CD4-positive, alpha-beta memory T cell (primary cell): ENCODE data around the gene CD37. TPM values are rescaled to one million over a fixed set of nuclear protein-coding genes. Genes with fewer than 3 reads are reported as not detected.

Source experiments
- CTCF ChIA-PET: fragments of 350-600 bp; sonication (Branson Sonifier 250); formaldehyde crosslinking; loops from one replicate; lab custom pipeline; 2021; ENCODE audit warnings: inconsistent platforms; ENCODE audit not compliant: partially characterized antibody; lab: Charles Lee
- POLR2A ChIA-PET: fragments of 350-600 bp; sonication (Branson Sonifier 250); formaldehyde crosslinking; loops from one replicate; lab custom pipeline; 2021; ENCODE audit not compliant: partially characterized antibody; lab: Charles Lee
- DNase-seq, 5 donors: peaks; one replicate each; pipeline versions ENCODE4 v3.0.0 to v3.0.0-alpha.2; 2020 to 2022; ENCODE audit warnings: mixed read lengths in 1 of 5
- H3K27ac ChIP-seq: one replicate; pipeline ENCODE4 v1.7.0; 2013; ENCODE audit warnings: low read depth, low read length
- H3K27me3 ChIP-seq: 2 replicates; pipeline ENCODE4 v1.7.0; 2013; ENCODE audit warnings: mild to moderate bottlenecking, low read length, moderate library complexity; ENCODE audit not compliant: insufficient read depth
- H3K36me3 ChIP-seq: 2 replicates; pipeline ENCODE4 v1.7.0; 2013; ENCODE audit warnings: mild to moderate bottlenecking, low read length, moderate library complexity; ENCODE audit not compliant: insufficient read depth
- H3K4me1 ChIP-seq: 2 replicates; pipeline ENCODE4 v1.7.0; 2013; ENCODE audit warnings: mild to moderate bottlenecking, low read length, moderate library complexity; ENCODE audit not compliant: insufficient read depth
- H3K4me3 ChIP-seq, 2 donors: one replicate each; pipeline ENCODE4 v1.7.0; 2013; ENCODE audit warnings: low read length in 2 of 2, mild to moderate bottlenecking in 1 of 2
- H3K9me3 ChIP-seq, 2 donors: one replicate each; pipeline ENCODE4 v1.7.0; 2013; ENCODE audit warnings: low read length in 2 of 2, control low read depth in 1 of 2; ENCODE audit not compliant: control insufficient read depth in 1 of 2
- H3K27ac Mint-ChIP-seq, 7 donors: one replicate each; pipeline ENCODE4 v1.8.0; 2020 to 2021; ENCODE audit warnings: mixed read lengths in 7 of 7, mild to moderate bottlenecking in 6 of 7, inconsistent platforms in 3 of 7, moderate library complexity in 3 of 7
- H3K27me3 Mint-ChIP-seq, 2 donors: one replicate each; pipeline ENCODE4 v1.8.0; 2020 to 2021; ENCODE audit warnings: mixed read lengths in 2 of 2
- H3K36me3 Mint-ChIP-seq, 2 donors: one replicate each; pipeline ENCODE4 v1.8.0; 2020 to 2021; ENCODE audit warnings: mixed read lengths in 2 of 2, inconsistent platforms in 1 of 2, mild to moderate bottlenecking in 1 of 2
- H3K4me1 Mint-ChIP-seq, 4 donors: one replicate each; pipeline ENCODE4 v1.8.0; 2020 to 2021; ENCODE audit warnings: mixed read lengths in 4 of 4, mild to moderate bottlenecking in 1 of 4
- H3K4me3 Mint-ChIP-seq, 8 donors: one replicate each; pipeline ENCODE4 v1.8.0; 2020 to 2021; ENCODE audit warnings: mixed read lengths in 8 of 8, mild to moderate bottlenecking in 7 of 8, moderate library complexity in 6 of 8, inconsistent platforms in 3 of 8
- H3K9me3 Mint-ChIP-seq, 8 donors: one replicate each; pipeline ENCODE4 v1.8.0; 2020 to 2021; ENCODE audit warnings: mixed read lengths in 8 of 8, mild to moderate bottlenecking in 5 of 8, inconsistent platforms in 3 of 8, moderate library complexity in 1 of 8
- intact Hi-C: fragments of 100-400 bp; cut with micrococcal nuclease; formaldehyde crosslinking; loops from one replicate; pipeline ENCODE4 v1.15.1; 2023
- polyA plus RNA-seq, 2 donors: library from polyadenylated mRNA; unstranded; fragments of 300-500 nt; fragmentation: Illumina TruSeq; gene quantifications; one replicate each; pipeline ENCODE4 v1.2.3, GENCODE V29; 2021
- total RNA-seq, 2 experiments: library from RNA; stranded (reverse); gene quantifications; one replicate each; pipeline ENCODE4 v1.2.3, GENCODE V29; 2021

The CD37 gene
- total and polyA plus RNA-seq, 4 experiments from 2014 or later: 109 to 347 (median 261) TPM

DNA sequence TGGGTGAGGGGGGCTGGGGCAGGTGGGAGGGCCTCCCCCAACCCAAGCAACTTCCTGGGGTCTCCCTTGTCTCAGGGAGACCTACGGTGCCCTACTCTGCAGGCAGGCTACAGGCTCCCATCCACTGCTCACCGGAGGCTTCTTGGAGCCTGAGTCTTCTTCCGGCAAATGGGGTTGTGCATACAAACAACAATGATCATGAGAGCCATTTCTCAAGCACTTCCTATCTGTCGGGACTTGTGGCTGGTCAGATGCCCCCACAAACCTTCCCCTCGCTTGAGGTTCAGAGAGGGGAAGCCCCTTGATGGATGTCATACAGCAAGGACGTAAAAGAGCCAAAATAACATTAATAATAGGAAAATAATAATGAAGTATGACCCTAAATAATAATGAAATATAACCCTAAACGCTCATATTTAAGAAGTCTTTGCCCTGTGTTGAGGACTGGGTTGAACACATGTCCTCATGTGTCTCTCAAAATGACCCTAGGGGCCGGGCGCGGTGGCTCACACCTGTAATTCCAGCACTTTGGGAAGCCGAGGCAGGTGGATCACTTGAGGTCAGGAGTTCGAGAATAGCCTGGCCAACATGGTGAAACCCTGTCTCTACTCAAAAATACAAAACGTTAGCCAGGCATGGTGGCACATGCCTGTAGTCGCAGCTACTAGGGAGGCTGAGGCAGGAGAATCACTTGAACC lies 727 bp downstream of the CD37 start:
- peaks cover 76% of the 10 kb centered on the region for H3K4me1 ChIP-seq
- Mint-ChIP-seq H3K4me3 (peak overlapping the region; percentile 98 to 100 (median 100)), H3K9me3 (no peaks in the 10 kb centered on the region), H3K4me1 (peaks cover 46 to 81% (median 63%) of the 10 kb centered on the region in 4 donors), H3K27me3 (no peaks in the 10 kb centered on the region), H3K36me3 (peaks cover 37 to 53% of the 10 kb centered on the region in 2 donors), H3K27ac (peak overlapping the region; percentile 95 to 100 (median 99))
- peak overlapping the region; percentile 86 for H3K27ac ChIP-seq
- peak overlapping the region; percentile 82 to 97 for H3K4me3 ChIP-seq
- ChIA-PET POLR2A (interaction anchor here (0.7 to 2.8 kb wide), 14 partner anchors 8 to 160 kb away, joined by 3 to 10 read pairs (median 4); partner anchors contain the start of genes DKKL1, KASH5, PIH1D1 and RPS11), CTCF (interaction anchor here (0.8 to 1.6 kb wide), 4 partner anchors 8 to 138 kb away, joined by 3 to 4 read pairs (median 3); partner anchors contain the start of gene FLT3LG)
- H3K27me3 ChIP-seq: no peaks in the 10 kb centered on the region
- intact Hi-C loops: loop anchor here (1.0 to 2.0 kb wide), 2 partner anchors 27 to 107 kb away; partner anchors contain the start of genes DKKL1 and TEAD2
- DNase-seq: peak in 4 of 5 donors; percentile 34 to 70 (median 42)
- peaks cover 7% of the 10 kb centered on the region for H3K36me3 ChIP-seq
- no peaks in the 10 kb centered on the region for H3K9me3 ChIP-seq

- no peaks in the 10 kb centered on the region for H3K9me3 ChIP-seq
- H3K27ac ChIP-seq: peak overlapping the region; percentile 38
- ChIA-PET POLR2A (interaction anchor here (1.5 kb wide), 1 partner anchor 8 kb away, joined by 4 read pairs; no protein-coding TSS in a partner anchor), CTCF (interaction anchor here (0.8 to 1.5 kb wide), 5 partner anchors 9 to 110 kb away, joined by 3 to 4 read pairs (median 4); no protein-coding TSS in a partner anchor)
- intact Hi-C loops: no loop called here
- no peaks in the 10 kb centered on the region for H3K27me3 ChIP-seq
- H3K36me3 ChIP-seq: peaks cover 7% of the 10 kb centered on the region
- H3K4me3 ChIP-seq: peak overlapping the region in 1 of 2 donors; percentile 82
- H3K27me3 Mint-ChIP-seq: no peaks in the 10 kb centered on the region
- peak overlapping the region; percentile 29 to 100 (median 95) for H3K27ac Mint-ChIP-seq
- peak overlapping the region; percentile 98 to 100 (median 100) for H3K4me3 Mint-ChIP-seq
- H3K4me1 Mint-ChIP-seq: peaks cover 43 to 74% (median 58%) of the 10 kb centered on the region in 4 donors
- H3K9me3 Mint-ChIP-seq: no peaks in the 10 kb centered on the region
- no peak for DNase-seq
- H3K36me3 Mint-ChIP-seq: peaks cover 34 to 47% of the 10 kb centered on the region in 2 donors
- peaks cover 68% of the 10 kb centered on the region for H3K4me1 ChIP-seq
Measured at GRCh38 chr19:49336482-49337266, 1.5 kb downstream of the CD37 start.

- H3K27ac ChIP-seq: peak overlapping the region; percentile 38
- peaks cover 61% of the 10 kb centered on the region for H3K4me1 ChIP-seq
- H3K36me3 ChIP-seq: peaks cover 7% of the 10 kb centered on the region
- no peak for DNase-seq
- Mint-ChIP-seq H3K9me3 (no peaks in the 10 kb centered on the region), H3K27ac (peak overlapping the region in 6 of 7 donors; percentile 61 to 95 (median 80)), H3K27me3 (no peaks in the 10 kb centered on the region), H3K4me1 (peaks cover 38 to 66% (median 51%) of the 10 kb centered on the region in 4 donors), H3K4me3 (peak overlapping the region; percentile 32 to 100 (median 62)), H3K36me3 (peaks cover 33 to 45% of the 10 kb centered on the region in 2 donors)
- no peak overlapping the region for H3K4me3 ChIP-seq
- intact Hi-C loops: no loop called here
- no peaks in the 10 kb centered on the region for H3K27me3 ChIP-seq
- ChIA-PET POLR2A (interaction anchor here (1.5 kb wide), 1 partner anchor 9 kb away, joined by 4 read pairs; no protein-coding TSS in a partner anchor), CTCF (interaction anchor here (1.0 to 1.5 kb wide), 4 partner anchors 36 to 111 kb away, joined by 3 to 4 read pairs (median 4); no protein-coding TSS in a partner anchor)
- H3K9me3 ChIP-seq: no peaks in the 10 kb centered on the region
Measured at GRCh38 chr19:49337267-49338022, 2.2 kb downstream of the CD37 start.

DNA sequence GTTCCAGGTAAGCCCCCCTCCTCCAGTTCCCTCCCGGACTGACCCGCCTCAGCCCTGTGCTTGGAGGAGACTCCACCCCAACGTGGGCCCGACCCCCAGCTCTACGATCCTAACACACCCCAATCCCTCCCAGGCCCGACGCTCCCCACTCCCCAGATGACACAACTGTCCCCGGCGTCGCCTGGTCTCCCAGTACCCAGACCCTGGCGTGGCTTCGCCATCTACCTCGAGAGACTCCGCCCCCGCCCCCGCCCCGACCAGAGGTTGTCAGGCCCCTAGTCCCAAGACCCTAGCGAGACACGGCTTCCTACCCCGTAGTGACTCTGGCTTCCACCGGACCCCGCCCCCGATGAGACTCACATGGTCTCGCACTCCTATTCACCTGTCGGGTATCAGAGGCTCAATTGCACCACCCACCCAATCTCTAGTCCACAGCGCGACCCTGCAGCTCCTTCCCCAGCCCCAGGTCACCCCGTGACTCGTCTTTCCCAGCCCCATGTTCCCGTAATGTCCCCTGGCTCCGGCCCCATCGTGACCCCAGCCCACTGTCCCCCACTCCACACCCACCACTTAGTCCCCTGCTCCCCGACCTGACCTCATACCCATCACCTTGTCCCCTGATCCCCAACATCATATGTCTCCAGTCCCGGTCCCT lies 2.9 kb downstream of the CD37 start:
- Mint-ChIP-seq H3K27me3 (no peaks in the 10 kb centered on the region), H3K4me3 (peak overlapping the region in 2 of 8 donors; percentile 30 to 46), H3K36me3 (peaks cover 33 to 50% of the 10 kb centered on the region in 2 donors), H3K4me1 (peaks cover 40 to 65% (median 48%) of the 10 kb centered on the region in 4 donors), H3K27ac (peak overlapping the region in 4 of 7 donors; percentile 29 to 47 (median 42)), H3K9me3 (no peaks in the 10 kb centered on the region)
- intact Hi-C loops: no loop called here
- peaks cover 54% of the 10 kb centered on the region for H3K4me1 ChIP-seq
- H3K9me3 ChIP-seq: no peaks in the 10 kb centered on the region
- no peak overlapping the region for H3K27ac ChIP-seq
- no peak for DNase-seq
- ChIA-PET POLR2A (no interaction called here), CTCF (interaction anchor here (1.0 to 1.5 kb wide), 3 partner anchors 37 to 111 kb away, joined by 3 to 4 read pairs (median 4); no protein-coding TSS in a partner anchor)
- H3K36me3 ChIP-seq: peaks cover 7% of the 10 kb centered on the region
- H3K27me3 ChIP-seq: no peaks in the 10 kb centered on the region
- H3K4me3 ChIP-seq: no peak overlapping the region

GRCh38 chr19:49338691-49339300 lies 3.6 kb downstream of the CD37 start:
- Mint-ChIP-seq H3K27me3 (no peaks in the 10 kb centered on the region), H3K4me3 (peak overlapping the region in 3 of 8 donors; percentile 20 to 35 (median 30)), H3K9me3 (no peaks in the 10 kb centered on the region), H3K27ac (peak overlapping the region in 3 of 7 donors; percentile 19 to 44 (median 39)), H3K4me1 (peaks cover 34 to 59% (median 42%) of the 10 kb centered on the region in 4 donors), H3K36me3 (peaks cover 33 to 48% of the 10 kb centered on the region in 2 donors)
- intact Hi-C loops: no loop called here
- Histone ChIP-seq H3K4me1 (peaks cover 47% of the 10 kb centered on the region), H3K4me3 (no peak overlapping the region), H3K36me3 (peaks cover 7% of the 10 kb centered on the region), H3K27ac (no peak overlapping the region), H3K27me3 (no peaks in the 10 kb centered on the region), H3K9me3 (no peaks in the 10 kb centered on the region)
- POLR2A ChIA-PET: no interaction called here
- CTCF ChIA-PET: no interaction called here
- DNase-seq: no peak
